ENCODE results near the gene TBC1D7.

DNA sequence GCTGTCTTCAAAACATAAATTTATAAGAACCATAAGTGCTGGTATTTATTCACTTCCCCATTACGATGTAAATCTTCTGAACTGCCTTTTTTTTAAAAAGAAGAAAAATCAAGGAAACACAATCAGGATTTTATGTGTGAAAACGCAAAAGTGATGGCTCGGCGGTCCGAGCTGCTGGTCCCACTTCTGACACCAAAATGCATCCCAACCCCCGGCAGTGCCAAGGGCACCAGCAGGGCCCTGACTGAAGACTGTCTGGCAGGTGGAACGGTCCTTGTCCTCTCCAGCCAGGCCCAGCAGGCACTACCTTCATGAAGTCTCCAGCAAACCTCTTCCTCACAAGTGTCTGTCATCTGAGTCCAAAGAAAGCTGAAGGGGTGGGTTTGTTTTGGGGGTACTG lies 41.2 kb downstream of the TBC1D7 start:
- TF ChIP-seq, protein P1, sequence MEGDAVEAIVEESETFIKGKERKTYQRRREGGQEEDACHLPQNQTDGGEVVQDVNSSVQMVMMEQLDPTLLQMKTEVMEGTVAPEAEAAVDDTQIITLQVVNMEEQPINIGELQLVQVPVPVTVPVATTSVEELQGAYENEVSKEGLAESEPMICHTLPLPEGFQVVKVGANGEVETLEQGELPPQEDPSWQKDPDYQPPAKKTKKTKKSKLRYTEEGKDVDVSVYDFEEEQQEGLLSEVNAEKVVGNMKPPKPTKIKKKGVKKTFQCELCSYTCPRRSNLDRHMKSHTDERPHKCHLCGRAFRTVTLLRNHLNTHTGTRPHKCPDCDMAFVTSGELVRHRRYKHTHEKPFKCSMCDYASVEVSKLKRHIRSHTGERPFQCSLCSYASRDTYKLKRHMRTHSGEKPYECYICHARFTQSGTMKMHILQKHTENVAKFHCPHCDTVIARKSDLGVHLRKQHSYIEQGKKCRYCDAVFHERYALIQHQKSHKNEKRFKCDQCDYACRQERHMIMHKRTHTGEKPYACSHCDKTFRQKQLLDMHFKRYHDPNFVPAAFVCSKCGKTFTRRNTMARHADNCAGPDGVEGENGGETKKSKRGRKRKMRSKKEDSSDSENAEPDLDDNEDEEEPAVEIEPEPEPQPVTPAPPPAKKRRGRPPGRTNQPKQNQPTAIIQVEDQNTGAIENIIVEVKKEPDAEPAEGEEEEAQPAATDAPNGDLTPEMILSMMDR (IDR thresholded peaks at IDR 0.05; ENCODE audit: low read depth, low read length, poor library complexity, severe bottlenecking): no peak
- TF ChIP-seq EZH2phosphoT487 (IDR thresholded peaks at IDR 0.05; ENCODE audit: borderline replicate concordance, low read length): no peak

All from DOHH2 (cell line).